Amniotic stem cell (primary cell): Measurements from ENCODE around the gene XKR7.
"Not testable (repeated sequence)": the region's sequence is repeated elsewhere in the genome, so short reads cannot be mapped to it uniquely, and the experiment has no call there.

Source experiments
- DNase-seq: peaks from one replicate; lab custom pipeline; 2025; lab: John Stamatoyannopoulos, UW

Gene XKR7, protein sequence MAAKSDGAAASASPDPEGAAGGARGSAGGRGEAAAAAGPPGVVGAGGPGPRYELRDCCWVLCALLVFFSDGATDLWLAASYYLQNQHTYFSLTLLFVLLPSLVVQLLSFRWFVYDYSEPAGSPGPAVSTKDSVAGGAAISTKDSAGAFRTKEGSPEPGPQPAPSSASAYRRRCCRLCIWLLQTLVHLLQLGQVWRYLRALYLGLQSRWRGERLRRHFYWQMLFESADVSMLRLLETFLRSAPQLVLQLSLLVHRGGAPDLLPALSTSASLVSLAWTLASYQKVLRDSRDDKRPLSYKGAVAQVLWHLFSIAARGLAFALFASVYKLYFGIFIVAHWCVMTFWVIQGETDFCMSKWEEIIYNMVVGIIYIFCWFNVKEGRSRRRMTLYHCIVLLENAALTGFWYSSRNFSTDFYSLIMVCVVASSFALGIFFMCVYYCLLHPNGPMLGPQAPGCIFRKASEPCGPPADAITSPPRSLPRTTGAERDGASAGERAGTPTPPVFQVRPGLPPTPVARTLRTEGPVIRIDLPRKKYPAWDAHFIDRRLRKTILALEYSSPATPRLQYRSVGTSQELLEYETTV

DNA sequence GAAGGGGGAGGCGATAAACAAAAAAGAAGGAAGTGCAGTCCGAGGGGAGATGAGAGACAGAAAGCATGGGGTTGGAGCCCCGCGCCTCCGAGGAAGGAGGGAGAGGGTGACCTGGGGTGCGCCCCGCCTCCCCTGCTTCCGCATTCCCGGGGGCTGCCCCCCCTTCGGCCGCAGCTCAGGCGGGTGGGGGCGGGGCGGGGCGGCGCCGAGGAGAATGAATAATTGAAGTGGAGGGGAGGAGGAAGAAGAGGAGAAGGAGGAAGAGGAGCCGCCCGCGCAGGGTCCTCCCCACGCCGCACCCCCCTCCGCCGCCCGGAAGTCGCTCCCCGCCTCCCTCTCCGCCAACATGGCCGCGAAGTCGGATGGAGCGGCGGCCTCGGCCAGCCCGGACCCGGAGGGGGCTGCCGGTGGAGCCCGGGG is at the start of gene XKR7:
TSS of gene XKR7 (plus strand) at position 322 of the 420 bp plus-strand sequence. CDS start at position 347, 25 bp downstream.
- DNase-seq = no peak

DNA sequence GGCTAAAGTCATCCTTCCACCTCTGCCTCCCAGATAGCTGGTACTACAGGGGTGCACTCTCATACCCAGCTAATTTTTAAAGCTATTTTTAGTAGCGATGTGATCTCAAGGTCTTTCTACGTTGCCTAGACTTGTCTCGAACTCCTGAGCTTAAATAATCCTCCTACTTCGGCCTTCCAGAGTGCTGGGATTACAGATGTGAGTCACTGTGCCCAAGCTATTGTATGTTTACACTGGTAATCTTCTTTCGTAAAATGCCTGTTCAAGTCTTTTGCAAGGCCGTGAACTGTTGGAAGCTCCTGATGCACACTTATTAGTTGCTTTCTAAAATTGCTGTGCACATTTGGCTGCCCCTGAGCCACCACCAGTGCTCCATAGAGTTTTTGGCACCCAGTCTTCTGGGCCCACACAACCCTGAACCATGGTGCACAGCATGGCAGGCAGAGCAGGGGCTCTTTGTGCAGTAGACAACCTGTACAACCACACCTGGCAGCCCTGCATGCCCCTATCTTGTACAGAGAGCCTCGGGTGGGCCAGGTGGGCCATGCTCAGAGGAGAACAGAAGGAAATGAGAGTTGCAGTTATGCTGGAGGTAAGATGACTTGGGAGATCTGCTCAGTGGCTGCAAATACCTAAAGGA is 49.4 kb upstream of the XKR7 start:
- no peak for DNase-seq

DNA sequence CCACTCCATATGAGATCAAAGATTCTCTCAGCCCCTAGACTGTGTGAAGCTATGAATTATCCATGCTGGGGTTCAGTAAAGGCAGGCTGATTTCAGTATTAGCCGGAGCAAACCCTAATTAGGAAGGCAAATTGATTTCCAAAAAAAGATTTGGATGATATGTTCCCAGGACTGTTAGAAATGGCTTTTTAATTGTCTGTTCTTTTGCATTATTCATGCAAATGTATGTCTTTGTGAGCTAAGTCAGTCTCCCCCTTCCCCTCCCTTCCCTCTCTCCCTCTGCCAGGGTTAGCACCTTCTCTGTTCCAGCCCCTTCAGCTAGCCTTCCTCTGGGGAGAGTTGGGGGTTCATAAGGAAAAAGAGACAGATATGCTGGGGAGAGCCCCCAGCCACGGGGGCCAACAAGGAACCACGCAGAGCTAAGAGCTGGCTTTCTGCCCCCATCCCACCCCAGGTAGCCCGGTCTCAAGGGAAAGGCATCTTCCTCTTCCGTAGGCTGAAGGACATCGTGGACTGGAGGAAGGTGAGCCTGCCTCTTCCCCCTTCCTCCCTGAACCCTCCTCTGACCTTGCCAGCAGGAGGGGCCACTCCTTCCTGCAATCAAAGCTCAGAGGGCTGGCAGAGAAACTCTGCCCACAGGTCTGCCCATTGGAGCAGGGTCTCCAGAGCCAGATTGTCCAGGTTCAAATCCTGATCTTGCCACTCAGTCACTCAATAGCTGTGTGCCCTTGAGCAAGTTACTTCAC is 48.4 kb upstream of the XKR7 start:
- DNase-seq = no peak

DNA sequence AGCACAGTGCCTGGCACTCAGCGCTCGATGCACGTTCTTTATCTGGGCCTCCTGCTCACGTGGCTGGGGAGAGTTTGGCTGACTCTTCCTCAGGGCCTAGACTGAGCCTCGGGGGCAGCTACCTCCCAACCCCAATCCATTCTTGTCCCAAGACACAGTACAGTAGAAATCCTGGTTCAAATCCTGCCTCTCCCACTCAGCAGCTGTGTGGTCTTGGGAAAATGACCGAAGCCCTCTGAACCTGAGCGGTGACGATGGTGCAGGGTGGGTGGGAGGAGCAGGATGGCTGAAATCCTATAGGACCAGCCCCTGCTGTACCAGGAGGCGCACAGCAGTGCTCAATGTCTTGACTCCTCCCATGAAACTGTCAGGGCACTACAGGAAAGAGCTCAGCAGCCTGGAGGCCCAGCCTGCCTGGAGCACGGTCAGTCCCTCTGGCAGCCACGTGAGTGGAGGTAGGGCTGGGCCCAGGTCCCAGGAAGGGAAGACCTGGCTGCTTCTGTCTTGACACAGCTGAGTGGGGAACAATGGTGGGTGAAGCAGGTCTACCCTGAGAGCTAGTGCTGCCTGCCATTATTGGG is 47.6 kb upstream of the XKR7 start:
- no peak for DNase-seq

DNA sequence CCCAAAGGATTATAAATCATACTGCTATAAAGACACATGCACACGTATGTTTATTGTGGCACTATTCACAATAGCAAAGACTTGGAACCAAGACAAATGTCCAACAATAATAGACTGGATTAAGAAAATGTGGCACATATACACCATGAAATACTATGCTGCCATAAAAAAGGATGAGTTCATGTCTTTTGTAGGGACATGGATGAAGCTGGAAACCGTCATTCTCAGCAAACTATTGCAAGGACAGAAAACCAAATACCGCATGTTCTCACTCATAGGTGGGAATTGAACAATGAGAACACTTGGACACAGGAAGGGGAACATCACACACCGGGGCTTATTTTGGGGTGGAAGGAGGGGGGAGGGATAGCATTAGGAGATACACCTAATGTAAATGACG is 46.5 kb upstream of the XKR7 start:
- not testable (repeated sequence) for DNase-seq

DNA sequence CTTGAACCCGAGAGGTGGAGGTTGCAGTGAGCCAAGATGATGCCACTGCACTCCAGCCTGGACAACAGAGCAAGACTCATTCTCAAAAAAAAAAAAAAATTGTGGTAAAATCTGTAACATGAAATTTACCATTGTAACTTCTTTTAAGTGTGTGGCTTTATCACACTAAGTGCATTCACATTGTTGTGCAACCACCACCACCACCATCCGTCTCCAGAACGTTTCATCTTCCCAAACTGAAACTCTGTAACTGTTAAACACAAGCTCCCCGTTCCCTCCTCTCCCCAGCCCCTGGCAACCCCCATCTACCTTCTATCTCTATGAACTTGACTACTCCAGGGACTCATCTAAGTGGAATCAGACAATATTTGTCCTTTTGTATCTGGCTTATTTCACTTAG is 45.8 kb upstream of the XKR7 start:
- no peak for DNase-seq

DNA sequence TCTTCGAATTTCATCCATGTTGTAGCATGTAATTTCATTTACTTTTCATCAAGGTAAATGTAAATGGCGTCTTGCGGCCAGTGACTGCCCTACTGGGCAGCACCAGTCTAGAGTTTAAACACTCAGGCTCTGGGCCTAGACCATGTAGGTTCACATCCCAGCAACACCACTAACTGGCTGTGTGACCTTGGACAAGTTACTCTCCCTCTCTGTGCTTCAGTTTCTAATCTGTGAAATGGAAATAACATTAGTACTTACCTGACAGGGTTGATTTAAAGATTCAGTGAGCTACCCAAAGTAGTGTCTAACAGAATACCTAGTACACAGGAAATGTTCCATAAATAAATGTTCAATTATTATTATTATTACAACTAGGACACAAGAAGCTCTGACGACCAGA is 45.4 kb upstream of the XKR7 start:
- no peak for DNase-seq

DNA sequence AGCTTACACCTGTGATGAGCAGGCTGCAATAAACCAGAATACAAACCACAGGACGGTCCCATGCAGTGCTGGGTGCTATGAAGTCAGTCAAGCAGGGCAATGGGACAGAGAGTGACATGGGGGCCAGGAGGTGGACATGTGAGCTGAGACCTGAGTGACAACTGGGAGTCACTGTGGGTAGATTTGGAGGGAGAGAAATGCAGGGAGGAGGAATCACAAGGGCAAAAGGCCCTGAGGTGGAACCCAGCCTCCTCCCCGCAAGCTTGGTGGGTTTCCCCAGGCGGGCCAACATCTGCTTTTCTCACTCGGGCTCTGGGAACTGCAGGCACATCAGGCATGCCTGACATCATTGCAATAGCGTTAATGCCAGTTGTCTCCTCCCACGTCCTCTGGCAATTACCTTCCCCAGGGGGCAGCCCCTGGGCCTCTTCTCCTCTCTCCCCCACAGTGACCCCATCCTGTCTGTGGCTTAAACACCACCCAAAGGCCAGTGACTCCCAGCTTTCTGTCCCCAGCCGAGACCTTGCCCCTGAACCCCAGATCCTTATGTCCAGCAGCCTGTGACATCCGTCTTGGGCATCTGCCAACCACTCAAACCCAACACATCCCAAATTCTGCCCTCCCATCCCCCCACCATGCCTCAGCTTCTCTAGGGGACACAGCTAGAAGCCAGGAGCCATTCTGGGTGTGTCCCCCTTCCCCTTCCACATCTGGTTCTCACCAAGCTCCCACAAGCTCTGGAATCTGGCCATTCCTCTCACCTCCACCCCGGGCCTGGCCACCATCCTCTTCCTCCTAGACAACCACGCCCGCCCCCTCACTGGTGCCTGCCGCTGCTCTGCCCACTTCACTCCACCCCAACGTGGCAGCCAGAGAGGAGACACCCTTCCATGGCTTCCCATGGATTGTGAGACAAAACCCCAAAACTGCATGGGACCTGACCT is 44.3 kb upstream of the XKR7 start:
- no peak for DNase-seq

DNA sequence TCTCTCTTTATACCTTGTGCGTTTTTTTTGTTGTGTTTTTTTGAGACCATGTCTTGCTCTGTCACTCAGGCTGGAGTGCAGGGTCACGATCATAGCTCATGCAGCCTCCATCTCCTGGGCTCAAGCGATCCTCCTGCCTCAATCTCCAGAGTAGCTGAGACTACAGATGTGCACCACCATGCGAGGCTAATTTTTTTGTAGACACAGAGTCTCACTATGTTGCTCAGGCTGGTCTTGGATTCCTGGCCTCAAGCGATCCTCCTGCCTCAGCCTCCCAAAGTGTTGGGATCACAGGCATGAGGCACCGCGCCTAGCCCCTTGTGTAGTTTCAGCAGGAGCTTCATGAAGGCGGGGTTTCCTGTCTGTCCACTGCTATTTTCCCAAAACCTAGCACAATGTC is 43.4 kb upstream of the XKR7 start:
- no peak for DNase-seq

DNA sequence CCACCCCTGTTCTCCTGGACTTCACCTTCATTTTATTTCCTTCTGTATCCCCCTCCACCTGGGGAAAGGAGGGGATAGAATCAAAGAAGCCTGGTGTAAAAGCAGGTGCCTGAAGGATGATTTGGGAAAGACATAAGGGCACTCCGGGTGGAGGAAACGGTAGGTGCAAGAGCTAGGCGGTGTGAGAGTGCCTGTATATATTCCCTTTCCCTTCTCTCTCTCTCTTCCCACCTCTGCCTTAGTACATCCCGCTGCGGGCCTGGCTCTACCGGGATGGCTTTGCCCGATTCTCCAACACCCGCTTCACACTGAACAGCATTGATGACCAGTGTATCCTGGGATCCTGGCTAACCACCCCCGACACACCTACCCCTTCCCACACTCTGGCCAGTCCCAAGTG is 42.3 kb upstream of the XKR7 start:
- DNase-seq = no peak

DNA sequence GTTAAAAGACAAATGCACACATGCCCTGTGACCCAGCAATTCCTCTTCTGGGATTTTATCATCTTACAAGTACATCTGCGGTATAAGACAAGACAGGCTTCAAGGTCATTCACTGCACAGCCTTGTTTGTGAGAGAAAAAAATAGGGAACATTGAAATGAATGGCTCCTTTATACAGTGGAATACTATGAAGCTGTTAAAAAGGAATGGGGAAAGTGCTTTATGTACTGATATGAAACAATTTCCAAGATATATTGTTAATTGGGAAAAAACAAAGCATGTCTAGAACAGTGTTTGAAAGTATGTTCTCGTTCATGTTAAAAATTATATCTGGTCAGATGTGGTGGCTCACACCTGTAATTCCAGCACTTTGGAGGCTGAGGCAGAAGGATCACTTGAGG is 41.5 kb upstream of the XKR7 start:
- DNase-seq = no peak

DNA sequence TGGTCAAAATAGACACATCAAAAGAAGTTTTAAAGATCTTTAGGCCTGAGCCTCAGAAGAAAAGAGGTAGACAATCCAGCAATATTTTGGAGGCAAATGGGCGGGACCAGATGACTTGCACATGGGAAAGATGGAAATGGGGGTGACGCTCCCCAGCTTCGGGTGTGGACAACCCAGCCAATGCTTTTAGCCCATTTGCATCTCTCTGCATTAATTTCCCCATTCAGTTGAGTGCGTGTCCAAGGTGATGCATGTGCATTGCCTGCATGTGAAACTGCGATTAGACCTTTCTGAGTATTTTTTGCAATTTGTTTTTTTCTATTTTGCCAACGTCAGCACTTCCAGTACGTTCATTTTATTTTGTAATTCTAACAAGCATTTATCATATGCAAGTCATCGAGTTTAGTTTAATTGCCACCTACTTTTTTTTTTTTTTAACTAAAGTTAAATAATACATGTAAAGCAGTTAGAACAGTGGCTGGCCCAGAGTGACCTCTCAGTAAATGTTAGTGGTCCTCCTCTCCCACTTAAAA is 40.3 kb upstream of the XKR7 start:
- no peak for DNase-seq

DNA sequence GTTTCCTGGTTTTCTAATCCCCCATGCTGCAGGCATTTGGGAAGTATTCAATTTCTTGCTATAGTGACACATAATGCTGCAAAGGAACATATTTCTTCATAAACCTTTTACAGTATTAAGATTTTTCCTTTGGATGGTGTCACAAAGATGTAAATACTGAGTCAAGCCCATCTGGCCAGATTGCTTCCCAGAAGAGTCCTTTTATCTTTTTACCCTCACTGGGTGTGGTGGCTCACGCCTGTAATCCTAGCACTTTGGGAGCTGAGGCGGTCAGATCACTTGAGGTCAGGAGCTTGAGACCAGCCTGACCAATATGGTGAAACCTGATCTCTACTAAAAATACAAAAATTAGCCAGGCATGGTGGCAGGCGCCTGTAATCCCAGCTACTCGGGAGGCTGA is 38.3 kb upstream of the XKR7 start:
- not testable (repeated sequence) for DNase-seq

DNA sequence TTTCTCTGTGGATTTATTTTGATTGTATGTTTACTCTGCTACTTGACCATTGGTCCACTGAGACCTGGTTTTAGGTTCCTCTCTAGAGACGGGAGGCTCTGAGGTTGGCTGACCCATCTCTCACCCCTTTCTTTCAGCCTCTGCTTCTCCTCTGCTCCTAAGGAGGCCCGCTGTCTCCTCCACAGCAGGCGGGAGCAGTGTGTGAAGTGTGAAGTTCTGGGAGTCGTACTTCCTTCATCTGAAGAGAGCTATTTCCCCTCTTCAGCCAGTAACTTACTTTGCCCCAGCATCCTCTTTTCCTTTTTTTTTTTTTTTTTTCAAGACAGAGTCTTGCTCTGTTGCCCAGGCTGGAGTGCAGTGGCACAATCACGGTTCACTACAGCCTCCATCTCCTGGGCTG is 37.2 kb upstream of the XKR7 start:
- no peak for DNase-seq

DNA sequence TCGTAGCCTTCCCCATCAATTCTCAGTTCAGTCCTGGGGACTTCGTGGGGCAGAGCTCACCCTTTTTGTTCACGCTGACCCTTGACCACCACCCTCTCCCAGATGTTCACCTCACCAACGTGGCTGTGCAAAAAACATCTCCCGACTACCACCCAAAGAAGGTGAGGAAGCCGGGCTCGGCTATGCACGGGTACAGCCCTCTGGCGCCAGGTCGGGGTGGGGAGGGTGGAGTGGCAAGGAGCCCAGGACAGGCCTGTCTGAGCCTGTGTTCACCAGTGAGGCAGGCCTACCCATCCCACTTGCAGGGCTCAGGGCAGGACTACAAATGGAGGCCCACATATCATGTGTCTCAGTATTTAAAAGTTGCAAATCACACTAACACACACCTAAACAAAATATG is 34.3 kb upstream of the XKR7 start:
- no peak for DNase-seq

DNA sequence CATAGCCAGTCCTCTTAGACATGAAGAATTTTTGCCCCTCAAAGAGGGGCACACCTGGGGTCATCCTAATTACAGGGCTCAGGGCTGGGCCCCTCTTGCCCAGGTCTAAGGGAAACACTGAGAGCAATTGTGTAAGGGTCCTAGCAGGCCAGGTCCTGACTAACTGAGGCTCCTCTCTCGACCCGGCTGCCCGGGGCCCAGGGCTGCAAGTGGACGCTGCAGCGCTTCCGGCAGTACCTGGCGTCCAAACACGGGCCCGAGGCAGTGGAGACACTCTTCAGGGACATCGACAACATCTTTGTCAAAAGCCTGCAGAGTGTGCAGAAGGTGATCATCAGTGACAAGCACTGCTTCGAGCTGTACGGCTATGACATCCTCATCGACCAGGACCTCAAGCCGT is 33.5 kb upstream of the XKR7 start:
- no peak for DNase-seq

DNA sequence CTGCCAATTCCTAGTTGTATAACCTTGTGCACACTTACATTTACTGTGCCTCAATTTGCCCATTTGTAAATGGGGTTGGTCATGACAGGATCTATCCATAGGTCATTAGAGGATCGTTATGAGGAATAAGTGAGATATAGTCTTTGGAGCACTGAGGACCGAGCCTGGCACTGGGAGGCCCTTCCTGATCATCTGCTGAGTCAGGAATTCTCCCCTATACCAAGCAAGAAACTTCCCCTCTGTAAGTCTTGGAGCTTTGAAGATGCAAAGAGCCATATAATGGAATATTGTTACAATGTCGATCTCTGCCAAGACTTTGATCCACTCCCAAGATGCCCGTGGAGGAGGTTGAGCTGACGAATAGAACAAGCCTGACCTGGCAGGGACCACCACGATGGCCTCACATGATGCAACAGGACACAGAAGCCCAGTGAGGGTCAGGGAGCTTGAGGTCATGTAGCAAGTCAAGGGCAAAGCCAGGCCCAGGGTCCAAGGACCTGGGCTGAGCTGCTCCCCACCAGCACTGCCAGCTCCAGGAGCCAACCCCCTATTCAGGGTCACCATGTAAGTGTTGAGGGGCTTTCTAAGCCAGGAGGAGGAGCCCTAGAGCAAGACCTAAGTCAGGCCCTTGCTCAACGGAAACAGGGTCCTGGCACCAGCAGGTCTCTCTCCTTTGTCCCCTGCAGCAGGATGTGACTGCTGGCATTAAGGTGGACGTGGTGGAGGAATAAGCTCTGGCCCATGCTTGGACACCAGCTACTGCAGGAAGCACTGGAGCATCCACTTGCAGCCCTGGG is 32.8 kb upstream of the XKR7 start:
- no peak for DNase-seq

DNA sequence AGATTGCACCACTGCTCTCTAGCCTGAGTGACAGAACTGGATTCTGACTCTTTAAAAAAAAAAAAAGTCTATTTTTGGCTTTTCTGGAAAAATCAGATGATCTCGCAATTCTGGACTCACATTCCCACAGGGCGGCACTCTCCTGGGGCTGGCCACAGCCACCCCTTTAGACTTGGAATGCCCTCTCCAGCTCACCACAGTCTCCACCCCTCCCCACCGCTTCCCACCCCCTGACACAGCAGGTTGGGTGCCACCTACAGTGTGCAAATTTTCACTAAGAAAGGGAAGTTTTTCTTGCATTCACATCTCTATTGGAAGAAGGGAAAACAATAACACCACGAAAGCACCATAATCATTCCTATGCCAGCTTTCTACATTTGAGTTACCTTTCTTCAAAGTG is 31.5 kb upstream of the XKR7 start:
- DNase-seq = no peak

DNA sequence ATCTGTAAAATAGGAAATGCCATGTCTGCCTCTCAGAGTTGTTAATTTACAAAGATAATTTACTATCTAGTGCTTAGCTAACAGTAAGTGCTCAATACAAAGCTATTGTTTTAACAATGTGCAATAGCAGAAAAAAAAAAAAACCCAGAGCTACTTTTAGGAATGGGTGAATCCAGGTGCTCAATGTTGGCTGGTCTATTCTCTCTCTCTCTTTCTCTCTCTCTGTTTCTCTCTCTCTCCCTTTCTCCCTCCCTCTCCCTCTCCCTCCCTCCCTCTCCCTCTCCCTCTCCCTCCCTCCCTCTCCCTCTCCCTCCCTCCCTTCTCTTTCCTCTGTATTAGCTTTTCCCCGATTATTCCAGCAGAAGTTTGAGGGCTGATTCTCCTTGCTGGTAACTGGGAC is 30.1 kb upstream of the XKR7 start:
- no peak for DNase-seq

DNA sequence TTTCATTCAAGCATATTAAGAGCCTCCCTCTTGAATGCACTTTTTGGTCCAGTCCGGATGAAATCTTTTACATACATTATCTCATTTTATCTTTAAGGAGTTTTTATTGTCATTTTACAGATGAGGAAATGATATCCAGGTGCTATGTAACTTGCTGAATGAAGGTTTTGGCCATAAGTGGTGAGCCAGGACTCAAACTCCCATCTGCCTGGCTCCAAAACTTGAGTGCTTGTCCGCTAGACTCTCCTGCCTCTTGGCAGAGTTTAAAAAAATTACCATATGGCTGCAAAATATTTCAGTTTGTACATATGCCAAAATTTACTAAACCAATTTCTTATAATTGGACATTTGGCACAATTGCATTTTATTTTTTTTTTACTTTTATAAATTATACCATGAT is 28.3 kb upstream of the XKR7 start:
- no peak for DNase-seq
